Muscle layer of colon (tissue), 2 donors: Measurements from ENCODE around the gene ZNF235.
"Not testable (repeated sequence)": the region's sequence is repeated elsewhere in the genome, so short reads cannot be mapped to it uniquely, and the experiment has no call there.

Experiments
- H3K27ac ChIP-seq: one replicate; pipeline ENCODE4 v1.7.0; 2013; ENCODE audit warnings: low read depth, mild to moderate bottlenecking, low read length, moderate library complexity
- H3K27me3 ChIP-seq, 2 donors: one replicate each; pipeline ENCODE4 v1.7.0; 2013; ENCODE audit warnings: low read length in 2 of 2, mild to moderate bottlenecking in 2 of 2; ENCODE audit not compliant: insufficient read depth in 2 of 2, control insufficient read depth in 1 of 2
- H3K36me3 ChIP-seq: one replicate; pipeline ENCODE4 v1.7.0; 2013; ENCODE audit warnings: mild to moderate bottlenecking, low read length; ENCODE audit not compliant: insufficient read depth
- H3K4me1 ChIP-seq: one replicate; pipeline ENCODE4 v1.7.0; 2013; ENCODE audit warnings: mild to moderate bottlenecking, low read length; ENCODE audit not compliant: insufficient read depth
- H3K4me3 ChIP-seq, 2 donors: one replicate each; pipeline ENCODE4 v1.7.0; 2013; ENCODE audit warnings: low read length in 2 of 2, low read depth in 1 of 2, mild to moderate bottlenecking in 1 of 2, moderate library complexity in 1 of 2
- H3K9ac ChIP-seq: one replicate; pipeline ENCODE4 v1.7.0; 2013; ENCODE audit warnings: low read length
- H3K9me3 ChIP-seq: one replicate; pipeline ENCODE4 v1.7.0; 2013; ENCODE audit warnings: mild to moderate bottlenecking, low read length
- donor health status: abdominal sarcoma.
- donor health status: Adenocarcinoma of cecum.

ZNF235 gene

DNA sequence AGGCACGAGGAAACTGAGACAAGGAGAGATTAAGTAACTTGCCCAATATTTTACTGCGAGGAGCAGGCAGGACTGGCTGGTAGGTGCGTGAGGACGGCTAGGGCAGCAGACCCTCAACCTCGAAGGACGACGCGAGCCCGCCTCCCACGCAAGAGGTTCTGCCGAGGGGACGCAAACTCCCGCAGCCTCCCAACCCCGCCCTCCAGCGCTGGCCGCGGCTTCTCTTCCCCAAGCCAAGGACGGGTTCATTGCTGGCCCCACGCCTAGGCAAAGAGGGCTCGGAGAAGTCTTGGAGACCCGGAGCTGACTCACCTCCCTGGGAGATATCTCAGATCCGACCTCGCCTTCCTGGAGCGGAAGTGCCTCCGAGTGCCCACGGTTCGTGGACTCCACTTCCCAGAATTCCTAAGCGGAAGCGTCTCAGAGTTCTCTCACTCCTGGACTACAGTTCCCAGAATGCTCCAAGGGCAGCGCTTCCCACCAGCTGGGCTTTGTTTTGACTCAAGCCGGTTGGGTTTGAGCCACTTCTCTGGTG lies at the start of gene ZNF235:
TSS of gene ZNF235 (minus strand) at position 367 of the 535 bp plus-strand sequence. CDS start 1,621 bp downstream, outside the sequence.
- H3K27me3 ChIP-seq, result no peaks in the 10 kb centered on the region
- H3K36me3 ChIP-seq, result peaks cover 21% of the 10 kb centered on the region
- H3K9ac ChIP-seq, result peak within 1 kb of the TSS; percentile 87
- peak within 1 kb of the TSS; percentile 82 for H3K27ac ChIP-seq
- no peaks in the 10 kb centered on the region for H3K9me3 ChIP-seq
- H3K4me1 ChIP-seq, result peaks cover 6% of the 10 kb centered on the region
- H3K4me3 ChIP-seq, result peak within 1 kb of the TSS; percentile 86 to 90

DNA sequence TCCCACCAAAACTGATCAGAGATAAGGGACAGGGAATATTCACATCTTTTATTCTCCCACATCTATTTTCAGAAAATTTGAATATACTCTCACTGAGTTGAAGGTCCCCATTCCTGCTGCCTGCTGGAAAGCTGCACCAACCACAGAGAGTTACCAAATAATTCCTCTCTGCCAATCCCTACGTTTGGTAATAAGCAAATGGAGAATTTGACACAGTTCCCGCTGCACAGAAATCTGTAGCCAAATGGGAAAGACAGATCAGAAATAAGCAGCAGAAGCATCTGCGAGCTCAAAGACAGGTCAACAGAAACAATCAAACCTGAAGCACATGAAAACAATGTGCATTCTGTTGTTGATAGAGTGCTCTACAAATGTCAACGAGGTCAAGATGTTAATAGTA lies 41.7 kb upstream of the ZNF235 start:
- Histone ChIP-seq H3K36me3 (no peaks in the 10 kb centered on the region), H3K27me3 (no peaks in the 10 kb centered on the region), H3K27ac (no peak overlapping the region), H3K9me3 (peaks cover 63% of the 10 kb centered on the region), H3K4me3 (no peak overlapping the region), H3K9ac (no peak overlapping the region), H3K4me1 (no peaks in the 10 kb centered on the region)

DNA sequence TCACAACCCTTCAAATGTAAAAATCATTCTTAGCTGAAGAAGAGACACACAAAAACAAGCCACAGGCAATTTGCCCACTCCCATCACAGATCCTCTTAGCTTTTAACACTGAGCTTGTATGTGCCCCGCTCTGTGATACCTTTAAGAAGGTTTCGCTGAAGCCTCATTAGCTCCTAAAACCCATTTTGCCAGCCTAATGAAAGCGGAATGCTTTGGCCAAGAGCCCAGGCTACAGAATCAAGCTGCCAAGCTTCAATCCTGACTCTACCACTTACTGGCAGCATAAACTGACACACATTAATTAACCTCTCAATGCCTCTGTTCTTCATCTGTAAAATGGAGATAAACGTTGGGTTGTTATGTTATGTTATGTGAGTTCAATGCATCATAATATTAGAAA lies 41.1 kb upstream of the ZNF235 start:
- H3K27ac ChIP-seq, result no peak overlapping the region
- H3K36me3 ChIP-seq, result peaks cover under 1% of the 10 kb centered on the region

DNA sequence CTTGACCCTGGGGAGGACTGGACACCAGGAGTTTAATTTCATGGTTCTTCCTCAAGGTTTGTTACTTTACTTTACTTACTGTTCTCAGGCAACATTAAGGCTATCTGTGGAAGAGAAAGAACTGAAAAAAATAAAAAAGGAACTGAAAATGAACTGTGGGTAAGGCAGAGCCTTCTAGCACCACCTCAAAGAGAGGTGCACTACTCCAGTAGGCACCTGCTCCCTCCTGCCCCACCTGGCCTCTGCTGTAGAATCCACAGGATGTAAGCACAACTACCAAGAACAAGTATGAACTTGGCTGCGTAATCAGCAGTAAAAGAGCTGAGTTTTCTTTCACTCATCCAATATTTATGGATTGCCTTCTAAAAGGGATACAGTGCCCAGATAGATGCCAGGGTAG lies 39.4 kb upstream of the ZNF235 start:
- Histone ChIP-seq H3K27ac (no peak overlapping the region), H3K4me3 (no peak overlapping the region), H3K4me1 (no peaks in the 10 kb centered on the region)

More for the DNA sequence above, 41.1 kb upstream of the ZNF235 start:
- peaks cover 63% of the 10 kb centered on the region for H3K9me3 ChIP-seq
- H3K27me3 ChIP-seq, result no peaks in the 10 kb centered on the region
- H3K4me3 ChIP-seq, result no peak overlapping the region
- H3K9ac ChIP-seq, result no peak overlapping the region
- no peaks in the 10 kb centered on the region for H3K4me1 ChIP-seq

DNA sequence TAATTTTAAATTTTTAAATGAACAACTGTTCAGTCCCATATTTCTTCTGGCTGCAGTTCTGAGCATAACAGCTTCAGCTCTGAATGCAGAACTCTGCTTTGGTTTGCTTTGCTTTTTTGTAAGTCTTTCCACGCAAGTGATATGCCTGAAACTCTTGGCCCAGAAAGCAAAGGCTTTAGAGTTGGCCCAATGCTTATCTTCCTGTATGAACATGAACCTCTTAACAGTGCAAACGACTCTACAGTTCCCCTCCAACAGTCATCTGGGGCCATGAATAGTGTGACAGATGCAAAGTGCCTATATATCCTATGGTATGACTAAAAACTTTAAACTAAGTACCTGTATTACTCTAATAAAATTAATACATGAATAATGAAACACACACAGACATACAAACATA lies 37.0 kb upstream of the ZNF235 start:
- Histone ChIP-seq H3K4me1 (no peaks in the 10 kb centered on the region), H3K9me3 (peaks cover 42% of the 10 kb centered on the region), H3K36me3 (peaks cover 21% of the 10 kb centered on the region), H3K27me3 (no peaks in the 10 kb centered on the region), H3K27ac (no peak overlapping the region), H3K4me3 (no peak overlapping the region), H3K9ac (no peak overlapping the region)

More for the DNA sequence above, 39.4 kb upstream of the ZNF235 start:
- H3K9ac ChIP-seq, result no peak overlapping the region
- H3K36me3 ChIP-seq, result peaks cover 14% of the 10 kb centered on the region
- no peaks in the 10 kb centered on the region for H3K27me3 ChIP-seq
- peaks cover 58% of the 10 kb centered on the region for H3K9me3 ChIP-seq

DNA sequence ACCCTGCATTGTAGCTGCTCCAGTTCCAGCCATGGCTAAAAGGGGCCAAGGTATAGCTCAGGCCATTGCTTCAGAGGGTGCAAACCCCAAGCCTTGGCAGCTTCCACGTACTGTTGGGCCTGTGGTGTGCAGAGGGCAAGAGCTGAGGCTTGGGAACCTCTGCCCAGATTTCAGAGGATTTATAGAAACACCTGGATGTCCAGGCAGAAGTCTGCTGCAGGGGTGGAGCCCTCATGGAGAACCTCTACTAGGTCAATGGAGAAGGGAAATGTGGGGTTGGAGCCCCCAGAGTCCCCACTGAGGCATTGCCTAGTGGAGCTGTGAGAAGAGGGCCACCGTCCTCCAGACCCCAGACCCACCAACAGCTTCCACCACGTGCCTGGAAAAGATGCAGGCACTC lies 29.8 kb upstream of the ZNF235 start:
- H3K9me3 ChIP-seq, result peaks cover 23% of the 10 kb centered on the region
- H3K27me3 ChIP-seq, H3K27ac ChIP-seq, H3K4me3 ChIP-seq, H3K4me1 ChIP-seq, H3K9ac ChIP-seq: not testable (repeated sequence)
- H3K36me3 ChIP-seq, result peaks cover 70% of the 10 kb centered on the region

DNA sequence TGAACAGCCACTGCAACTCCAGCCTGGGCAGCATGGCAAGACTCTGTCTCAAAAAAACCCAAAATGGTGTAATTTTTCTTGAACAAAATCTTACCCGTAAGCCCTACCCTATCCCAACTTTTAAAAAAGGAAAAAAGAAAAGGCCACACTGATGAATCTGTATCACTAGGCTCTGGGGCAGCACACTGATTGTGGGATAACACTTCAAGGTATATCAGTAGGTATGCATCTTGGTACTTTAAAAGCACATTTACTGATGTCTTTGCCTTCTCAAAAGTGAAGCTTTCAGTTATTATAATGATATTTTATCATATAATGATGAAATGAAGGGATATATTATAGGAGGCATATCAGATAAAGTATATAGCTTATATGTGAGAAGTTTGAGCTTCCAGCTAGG lies 27.3 kb upstream of the ZNF235 start:
- no peaks in the 10 kb centered on the region for H3K4me1 ChIP-seq
- H3K9me3 ChIP-seq, result peaks cover 30% of the 10 kb centered on the region
- no peak overlapping the region for H3K9ac ChIP-seq
- no peak overlapping the region for H3K27ac ChIP-seq
- no peak overlapping the region for H3K4me3 ChIP-seq
- H3K36me3 ChIP-seq, result peaks cover 79% of the 10 kb centered on the region
- H3K27me3 ChIP-seq, result no peaks in the 10 kb centered on the region

DNA sequence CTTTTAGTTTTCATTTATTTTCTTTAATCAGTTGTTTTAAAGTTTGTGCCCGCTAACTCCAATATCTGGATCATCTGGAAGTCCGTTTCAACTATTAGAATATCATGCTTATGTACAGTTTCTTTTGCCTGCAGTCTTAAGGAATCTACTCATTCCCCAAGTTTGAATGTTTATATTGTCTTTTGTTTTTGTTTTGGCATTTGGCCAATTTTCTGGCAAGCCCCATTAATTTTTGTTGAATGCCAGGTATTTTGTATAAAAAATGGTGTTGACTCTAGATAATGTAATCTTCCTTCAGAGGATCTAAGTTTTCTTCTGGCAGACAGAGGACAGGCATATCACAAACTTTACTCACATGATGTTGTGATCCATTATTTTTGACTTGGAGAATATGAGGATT lies 11.1 kb upstream of the ZNF235 start:
- Histone ChIP-seq H3K36me3 (no peaks in the 10 kb centered on the region), H3K4me1 (no peaks in the 10 kb centered on the region), H3K9ac (no peak overlapping the region), H3K27me3 (no peaks in the 10 kb centered on the region), H3K27ac (no peak overlapping the region), H3K4me3 (no peak overlapping the region), H3K9me3 (peaks cover 13% of the 10 kb centered on the region)

DNA sequence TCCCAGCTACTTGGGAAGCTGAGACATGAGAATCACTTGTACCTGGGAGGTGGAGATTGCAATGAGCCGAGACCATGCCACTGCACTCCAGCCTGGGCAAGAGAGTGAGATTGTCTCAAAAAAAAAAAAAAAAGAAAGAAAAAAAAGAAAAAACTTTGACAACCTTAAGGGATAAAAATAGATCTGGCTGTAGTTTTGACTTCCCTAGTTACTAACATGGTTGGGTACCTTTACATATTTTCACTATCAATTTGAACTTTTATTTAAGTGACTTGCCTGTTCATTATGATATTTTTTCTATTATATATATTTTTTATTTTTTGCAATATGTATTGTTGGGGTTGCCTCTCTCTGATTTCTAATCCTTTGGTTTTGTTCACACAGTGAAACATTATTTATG lies 8.4 kb upstream of the ZNF235 start:
- Histone ChIP-seq H3K27ac (no peak overlapping the region), H3K4me1 (no peaks in the 10 kb centered on the region), H3K4me3 (no peak overlapping the region), H3K9ac (no peak overlapping the region), H3K36me3 (no peaks in the 10 kb centered on the region), H3K9me3 (peaks cover 4% of the 10 kb centered on the region), H3K27me3 (no peaks in the 10 kb centered on the region)

DNA sequence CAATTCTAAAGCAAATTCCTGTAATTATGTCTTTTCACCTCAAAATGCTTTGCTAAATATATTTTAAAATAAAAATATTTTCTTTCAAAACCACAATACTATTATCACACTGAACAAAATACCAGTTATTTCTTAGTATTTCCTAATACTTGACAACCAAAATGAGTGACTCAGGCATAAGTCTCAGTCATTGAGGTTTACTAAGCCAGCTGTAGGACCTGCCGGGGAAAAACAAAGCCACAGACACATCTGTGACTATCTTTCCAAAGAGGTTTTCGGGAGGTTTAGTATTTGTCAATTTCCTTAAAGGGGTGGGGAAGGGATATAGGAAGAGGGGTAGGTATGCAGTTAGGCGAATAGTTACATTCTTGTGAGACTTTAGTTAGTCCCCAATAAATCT lies 3.2 kb upstream of the ZNF235 start:
- Histone ChIP-seq H3K9ac (no peak overlapping the region), H3K4me3 (no peak overlapping the region), H3K36me3 (no peaks in the 10 kb centered on the region), H3K27me3 (no peaks in the 10 kb centered on the region), H3K4me1 (peaks cover 6% of the 10 kb centered on the region), H3K9me3 (no peaks in the 10 kb centered on the region), H3K27ac (no peak overlapping the region)

DNA sequence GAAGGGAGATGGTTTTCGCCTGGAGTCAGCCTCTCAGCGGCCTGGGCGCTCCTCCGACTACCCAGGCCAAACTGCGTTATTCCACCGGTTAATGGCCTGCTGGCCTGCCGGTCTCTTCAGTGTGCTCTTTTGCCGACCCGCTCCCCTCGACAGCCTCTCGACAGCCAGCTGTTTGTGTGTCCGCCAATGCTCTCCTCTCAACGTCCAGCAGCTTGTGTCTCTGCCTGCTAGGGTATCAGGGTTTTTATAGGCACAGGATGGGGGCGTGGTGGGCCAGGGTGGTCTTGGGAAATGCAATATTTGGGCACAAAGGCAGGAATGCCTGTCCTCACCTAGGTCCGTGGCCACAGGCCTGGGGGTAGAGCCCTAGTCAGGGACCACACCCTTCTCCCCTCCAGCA lies 1.5 kb upstream of the ZNF235 start:
- H3K4me1 ChIP-seq, result peaks cover 6% of the 10 kb centered on the region
- H3K9me3 ChIP-seq, result no peaks in the 10 kb centered on the region
- H3K27ac ChIP-seq, result no peak overlapping the region
- no peak overlapping the region for H3K4me3 ChIP-seq
- H3K9ac ChIP-seq, result no peak overlapping the region
- peaks cover 12% of the 10 kb centered on the region for H3K36me3 ChIP-seq
- H3K27me3 ChIP-seq, result no peaks in the 10 kb centered on the region

DNA sequence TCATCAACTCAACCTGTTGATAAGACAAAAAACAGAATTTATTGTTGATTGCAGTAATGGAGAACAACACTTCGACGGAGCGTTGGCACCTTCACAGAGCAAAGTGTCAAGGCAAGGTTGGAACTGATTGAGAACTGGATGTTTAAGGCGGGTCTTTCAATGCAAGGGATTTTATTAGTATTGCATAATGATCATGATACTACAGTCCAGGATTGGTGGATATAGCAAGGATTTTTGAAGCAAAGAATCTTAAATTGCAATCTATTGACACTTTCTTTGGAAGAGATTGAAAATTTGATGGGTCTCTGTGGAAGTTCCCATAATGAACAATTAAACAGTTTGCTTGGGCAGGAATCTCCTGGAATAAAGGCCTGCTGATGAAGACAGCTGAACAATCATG lies 632 bp upstream of the ZNF235 start:
- H3K9me3 ChIP-seq, result no peaks in the 10 kb centered on the region
- no peak overlapping the region for H3K27ac ChIP-seq
- H3K4me1 ChIP-seq, result peaks cover 6% of the 10 kb centered on the region
- peak overlapping the region in 1 of 2 donors; percentile 90 for H3K4me3 ChIP-seq
- no peaks in the 10 kb centered on the region for H3K27me3 ChIP-seq
- peaks cover 15% of the 10 kb centered on the region for H3K36me3 ChIP-seq
- no peak overlapping the region for H3K9ac ChIP-seq
